ENCODE results near the gene ACBD3.

ACBD3 gene

GRCh38 chr1:226201029-226201593 lies 14.6 kb upstream of the ACBD3 start:
- no peak for DNase-seq

GRCh38 chr1:226199971-226200370 lies 13.4 kb upstream of the ACBD3 start:
- no peak for DNase-seq

DNA sequence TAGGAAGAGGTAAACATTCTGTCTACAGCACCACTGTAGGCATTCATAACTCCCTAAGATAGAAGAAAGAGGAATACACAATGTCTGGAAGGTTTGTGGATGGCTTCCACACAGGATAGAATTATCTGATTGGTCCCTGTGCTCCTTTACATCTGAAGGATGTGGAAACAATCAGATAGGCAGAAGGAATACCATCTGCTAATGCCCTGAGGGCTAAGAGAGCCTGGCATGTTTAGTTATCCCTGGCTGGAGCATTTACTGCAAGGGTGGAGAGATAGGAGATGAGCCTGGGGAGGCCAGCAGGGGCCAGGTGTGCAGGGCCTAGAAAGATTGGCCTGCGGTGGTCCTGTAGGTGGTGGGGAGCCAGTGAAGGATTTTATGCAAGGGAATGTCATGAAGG lies 8.6 kb upstream of the ACBD3 start:
- no peak for DNase-seq

DNA sequence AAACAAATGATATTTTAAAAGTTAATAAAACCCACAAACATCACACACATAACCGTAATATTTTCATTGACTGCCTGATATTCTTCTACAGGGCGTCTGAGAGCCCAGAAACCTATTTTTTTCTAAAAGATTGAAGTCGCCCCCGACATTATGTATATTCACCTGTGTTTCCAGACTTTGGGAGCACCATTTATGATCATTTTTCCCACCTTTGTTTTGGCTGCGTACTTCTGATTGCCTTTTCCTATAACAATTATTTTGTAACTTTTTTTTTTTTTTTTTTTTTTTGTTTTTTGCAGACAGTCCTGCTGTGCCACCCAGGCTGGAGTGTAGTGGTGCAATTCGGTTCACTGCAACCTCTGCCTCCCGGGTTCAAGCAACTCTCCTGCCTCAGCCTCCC lies 839 bp upstream of the ACBD3 start:
- DNase-seq = no peak

GRCh38 chr1:226187019-226187322 lies 430 bp upstream of the ACBD3 start:
- no peak for DNase-seq

DNA sequence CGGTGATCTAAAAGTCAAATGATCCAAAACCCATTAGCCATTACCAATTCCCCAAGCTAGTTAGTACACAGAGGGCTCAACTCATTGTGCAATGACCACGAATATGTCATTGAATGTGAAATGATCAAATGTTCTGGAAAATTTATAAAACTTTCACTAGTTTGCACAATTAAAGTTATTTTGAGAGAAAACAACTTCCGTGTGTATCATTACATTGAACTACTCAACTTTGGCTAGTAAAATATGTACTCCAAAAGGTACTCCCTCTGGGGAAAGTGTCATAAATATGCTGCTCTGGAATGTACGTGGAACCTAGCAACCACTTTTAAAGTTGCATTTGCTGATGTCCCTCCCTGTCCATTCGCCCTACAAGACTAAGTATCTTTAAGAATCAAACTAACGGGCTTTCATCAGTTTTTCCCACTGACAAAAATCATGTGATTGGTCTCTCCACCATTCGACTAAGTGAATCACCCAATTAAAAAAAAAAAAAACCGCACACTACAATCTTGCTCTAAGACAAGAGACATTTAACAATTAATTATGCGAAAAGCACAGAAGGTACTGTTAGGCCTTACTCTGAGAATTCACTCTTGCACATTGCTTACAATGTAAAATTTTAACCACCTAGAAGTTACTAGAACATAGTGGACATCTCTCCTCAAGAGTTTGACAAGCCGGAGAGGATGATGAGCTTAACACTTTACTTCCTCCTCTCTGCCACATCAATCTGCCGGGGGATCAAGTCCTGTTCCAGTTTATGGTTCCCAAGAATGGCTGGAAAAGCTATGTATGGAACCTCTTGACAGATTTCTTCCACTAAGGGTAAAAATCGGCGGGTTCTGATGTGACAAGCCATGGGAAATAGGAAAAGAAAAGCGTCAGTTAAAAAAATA lies 1.2 kb downstream of the ACBD3 start:
- DNase-seq = no peak

DNA sequence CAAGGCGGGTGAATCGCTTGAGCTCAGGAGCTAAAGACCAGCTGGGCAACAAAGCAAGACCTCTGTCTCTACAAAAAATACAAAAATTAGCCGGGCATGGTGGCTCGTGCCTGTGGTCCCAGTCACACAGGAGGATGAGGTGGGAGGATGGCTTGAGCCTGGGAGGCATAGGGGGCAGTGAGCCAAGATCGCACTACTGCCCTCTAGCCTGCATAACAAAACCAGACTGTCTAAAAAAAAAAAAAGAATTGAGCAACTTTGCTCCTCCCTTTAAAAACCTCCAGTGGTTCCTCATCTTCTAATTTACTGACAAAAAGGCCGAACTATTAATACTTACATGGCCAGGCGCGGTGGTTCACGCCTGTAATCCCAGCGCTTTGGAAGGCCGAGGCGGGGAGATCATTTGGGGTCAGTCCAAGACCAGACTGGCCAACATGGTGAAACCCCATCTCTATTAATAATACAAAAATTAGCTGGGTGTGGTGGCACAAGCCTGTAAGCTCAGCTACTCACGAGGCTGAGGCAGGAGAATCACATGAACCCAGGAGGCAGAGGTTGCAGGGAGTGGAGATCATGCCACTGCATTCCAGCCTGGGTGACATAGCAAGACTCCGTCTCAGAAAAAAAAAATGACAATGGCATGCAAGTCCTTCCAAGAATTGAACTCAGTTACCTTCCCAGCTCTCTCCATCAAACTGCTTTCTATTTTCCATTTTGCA lies 4.4 kb downstream of the ACBD3 start:
- DNase-seq = no peak

- no peak for DNase-seq
Measured at GRCh38 chr1:226176870-226177269, 9.7 kb downstream of the ACBD3 start.

- no peak for DNase-seq
Measured at GRCh38 chr1:226172589-226172988, 14.0 kb downstream of the ACBD3 start.

- DNase-seq = no peak
Measured at GRCh38 chr1:226166341-226166740, 20.2 kb downstream of the ACBD3 start.

- DNase-seq = no peak
Measured at GRCh38 chr1:226164154-226164553, 22.4 kb downstream of the ACBD3 start.

GRCh38 chr1:226162898-226163297 lies 23.6 kb downstream of the ACBD3 start:
- no peak for DNase-seq

DNA sequence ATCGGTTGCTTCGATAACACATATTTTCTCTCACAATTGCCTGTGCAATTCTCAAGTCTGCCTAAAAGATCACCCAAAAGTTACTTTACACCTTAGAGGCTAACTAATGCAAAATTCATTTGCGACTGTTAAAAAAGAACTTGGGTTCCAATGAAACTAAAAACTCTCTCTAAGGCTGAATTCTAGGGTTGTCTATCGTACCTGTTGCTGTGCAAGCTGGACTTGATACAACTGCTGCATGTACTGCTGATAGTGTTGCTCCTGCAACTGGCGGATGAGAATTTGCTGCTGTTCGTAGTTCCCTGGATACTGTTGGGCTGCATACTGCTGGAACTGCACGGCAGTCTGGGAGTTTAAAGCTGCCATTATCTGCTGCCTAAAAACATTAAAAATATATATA lies 27.6 kb downstream of the ACBD3 start:
- no peak for DNase-seq

DNA sequence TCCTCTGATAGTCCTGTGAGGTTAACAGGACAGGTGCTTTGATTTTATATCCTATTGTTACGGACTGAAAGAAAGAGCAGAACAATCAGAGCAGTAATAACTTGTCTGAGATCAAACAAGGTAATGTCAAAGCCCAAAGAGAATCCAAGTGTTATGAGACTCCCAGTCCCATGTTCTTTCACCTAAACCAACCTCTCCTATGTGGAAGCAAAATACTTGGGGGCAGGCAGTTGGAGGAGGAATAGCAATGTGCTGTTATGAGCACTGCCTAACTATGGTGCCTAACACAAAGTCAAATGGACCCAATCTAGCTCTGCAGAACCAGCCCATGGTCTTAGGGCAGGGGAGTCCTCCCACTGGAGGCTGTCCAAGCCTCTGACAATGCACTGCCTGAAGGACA lies 28.1 kb downstream of the ACBD3 start:
- DNase-seq = no peak

DNA sequence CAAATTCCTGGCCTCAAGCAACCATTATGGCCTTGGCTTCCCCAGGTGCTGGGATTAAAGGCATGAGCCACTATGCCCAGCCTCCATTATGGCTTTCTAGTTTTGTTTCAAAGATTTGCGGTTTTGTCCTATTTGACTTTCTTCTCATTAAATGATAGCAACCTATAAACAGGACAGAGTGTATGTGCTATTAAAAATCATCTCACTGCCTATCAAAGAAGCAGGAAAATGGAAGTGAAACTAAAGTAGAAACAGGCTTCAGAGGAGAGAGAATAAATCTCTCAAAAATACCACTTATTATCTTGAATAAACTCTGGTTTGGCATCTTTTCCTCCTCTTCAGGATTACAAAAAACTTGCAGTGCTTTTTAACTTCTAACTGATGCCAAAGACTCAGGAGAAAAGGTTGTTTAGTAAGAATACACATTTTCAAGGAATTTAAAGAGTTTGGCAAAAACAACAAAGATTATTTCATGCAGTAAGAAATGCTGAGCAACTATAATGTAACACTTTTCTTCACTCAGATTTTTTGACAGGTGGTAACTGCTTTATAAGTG lies 28.7 kb downstream of the ACBD3 start:
- DNase-seq = no peak

DNA sequence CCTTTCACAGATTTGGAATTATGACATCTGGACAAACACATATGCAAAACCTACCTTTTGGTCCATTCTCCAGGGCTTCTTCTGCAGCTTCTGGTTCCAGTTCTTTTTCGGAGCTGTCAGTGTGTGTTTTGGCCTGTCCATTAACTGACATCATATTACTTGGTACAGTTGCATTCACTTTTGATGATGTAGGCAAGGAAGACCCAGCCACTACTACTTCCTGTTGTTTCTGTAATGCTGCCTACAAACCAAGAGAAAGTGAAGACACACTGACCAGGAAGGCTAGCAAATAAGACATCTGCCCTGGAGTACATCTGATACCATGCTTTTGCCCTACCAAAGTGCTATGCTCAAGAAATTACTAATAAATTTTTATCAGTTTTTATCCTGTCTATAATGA lies 31.9 kb downstream of the ACBD3 start:
- DNase-seq = no peak

- DNase-seq = no peak
Measured at GRCh38 chr1:226149806-226150205, 36.7 kb downstream of the ACBD3 start.

GRCh38 chr1:226148121-226148648 lies 38.4 kb downstream of the ACBD3 start:
- DNase-seq = no peak

DNA sequence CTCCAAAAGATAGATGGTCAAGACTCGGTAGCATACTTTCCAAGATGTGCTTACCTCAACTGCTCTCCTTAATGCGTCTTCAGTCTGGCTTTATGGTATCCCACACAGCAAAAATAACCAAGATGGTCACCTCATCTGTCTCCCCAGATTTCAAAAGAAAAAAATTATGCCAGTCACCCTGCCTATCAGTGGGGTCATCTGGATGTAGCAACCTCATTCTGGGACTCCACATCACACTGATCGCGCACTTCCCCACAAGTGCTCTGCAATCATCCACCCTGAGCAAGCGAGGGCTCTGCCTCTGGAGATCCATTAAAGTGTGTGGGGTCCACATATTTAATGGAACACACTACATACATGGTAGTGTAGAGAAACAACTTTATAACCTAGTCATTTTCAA lies 42.5 kb downstream of the ACBD3 start:
- DNase-seq = no peak

- DNase-seq = no peak
Measured at GRCh38 chr1:226135709-226136108, 50.8 kb downstream of the ACBD3 start.

GRCh38 chr1:226135059-226135651 lies 51.4 kb downstream of the ACBD3 start:
- peak; percentile 74 for DNase-seq

DNA sequence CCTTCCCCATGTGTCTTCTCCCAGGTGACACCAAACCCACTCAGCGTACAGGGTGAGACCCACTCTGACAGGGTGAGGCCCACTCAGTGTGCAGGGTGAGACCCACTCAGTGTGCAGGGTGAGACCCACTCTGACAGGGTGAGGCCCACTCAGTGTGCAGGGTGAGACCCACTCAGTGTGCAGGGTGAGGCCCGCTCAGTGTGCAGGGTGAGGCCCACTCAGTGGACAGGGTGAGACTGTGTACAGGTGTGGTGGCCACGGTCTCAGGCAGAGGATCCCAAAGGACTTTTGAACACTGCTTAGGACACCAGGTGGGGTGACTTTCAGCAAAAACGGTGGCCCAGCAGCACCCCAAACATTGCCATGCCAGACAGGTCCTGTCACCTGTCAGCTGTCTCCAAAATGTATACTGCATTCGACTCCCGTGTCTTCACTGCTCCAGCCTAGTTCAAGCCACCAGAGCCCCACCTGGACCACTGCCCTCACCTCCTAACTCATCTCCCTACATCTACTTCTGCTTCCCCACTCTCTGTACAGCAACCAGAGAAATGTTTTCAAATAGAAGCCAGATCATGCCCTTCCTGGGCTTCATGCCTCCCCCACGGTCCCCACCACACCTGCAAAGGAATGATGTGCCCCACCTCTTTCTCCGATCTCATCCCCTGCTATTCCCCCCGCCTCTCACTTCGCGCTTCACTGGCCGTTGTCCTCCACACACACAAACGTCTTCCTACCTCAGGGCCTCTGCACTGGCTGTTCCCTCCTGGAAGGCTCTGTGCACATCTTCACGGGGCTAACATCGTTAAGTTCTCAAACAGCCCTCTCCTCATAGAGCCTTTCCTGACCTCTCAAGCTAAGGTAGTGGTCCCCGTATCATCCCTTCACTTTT lies 52.1 kb downstream of the ACBD3 start:
- no peak for DNase-seq
